ENCODE data around the gene RHOC. TPM values are rescaled to one million over a fixed set of nuclear protein-coding genes. Genes with fewer than 3 reads are reported as not detected.

Gene RHOC
- total RNA-seq, 1 experiment from 2014 or later: 121 TPM

GRCh38 chr1:112688781-112689193 is 18.1 kb downstream of the RHOC start:
- no peak overlapping the region for H3K4me3 ChIP-seq (ENCODE audit: insufficient read depth, low read depth, low read length)
- DNase-seq: peak; percentile 36
- H3K27me3 ChIP-seq (ENCODE audit: control insufficient read depth, insufficient read depth, low read length): no peaks in the 10 kb centered on the region
- peaks cover 4% of the 10 kb centered on the region for H3K36me3 ChIP-seq (replicated peaks; ENCODE audit: control insufficient read depth, insufficient read depth, low read length)

GRCh38 chr1:112687785-112688496 is 19.0 kb downstream of the RHOC start:
- H3K4me3 ChIP-seq (ENCODE audit: insufficient read depth, low read depth, low read length): no peak overlapping the region
- peak; percentile 14 for DNase-seq
- peaks cover 4% of the 10 kb centered on the region for H3K36me3 ChIP-seq (replicated peaks; ENCODE audit: control insufficient read depth, insufficient read depth, low read length)
- no peaks in the 10 kb centered on the region for H3K27me3 ChIP-seq (ENCODE audit: control insufficient read depth, insufficient read depth, low read length)

- Histone ChIP-seq H3K36me3 (replicated peaks; ENCODE audit: control insufficient read depth, insufficient read depth, low read length) (peaks cover under 1% of the 10 kb centered on the region), H3K27me3 (ENCODE audit: control insufficient read depth, insufficient read depth, low read length) (no peaks in the 10 kb centered on the region), H3K4me3 (ENCODE audit: insufficient read depth, low read depth, low read length) (no peak overlapping the region)
- DNase-seq: peak; percentile 12
These were observed 19.6 kb downstream of the RHOC start for GRCh38 chr1:112687361-112687760.

GRCh38 chr1:112686835-112687234 is 20.1 kb downstream of the RHOC start:
- DNase-seq: peak; percentile 43

GRCh38 chr1:112686417-112686816 is 20.5 kb downstream of the RHOC start:
- DNase-seq: no peak

More at GRCh38 chr1:112686835-112687234, 20.1 kb downstream of the RHOC start:
- Histone ChIP-seq H3K4me3 (ENCODE audit: insufficient read depth, low read depth, low read length) (no peak overlapping the region), H3K36me3 (replicated peaks; ENCODE audit: control insufficient read depth, insufficient read depth, low read length) (no peaks in the 10 kb centered on the region; the same call in 1 of the 2 replicates), H3K27me3 (ENCODE audit: control insufficient read depth, insufficient read depth, low read length) (no peaks in the 10 kb centered on the region)

GRCh38 chr1:112685913-112686312 is 21.0 kb downstream of the RHOC start:
- peak; percentile 15 for DNase-seq
- H3K4me3 ChIP-seq (ENCODE audit: insufficient read depth, low read depth, low read length): no peak overlapping the region
- H3K27me3 ChIP-seq (ENCODE audit: control insufficient read depth, insufficient read depth, low read length): no peaks in the 10 kb centered on the region
- H3K36me3 ChIP-seq (replicated peaks; ENCODE audit: control insufficient read depth, insufficient read depth, low read length): no peaks in the 10 kb centered on the region; the same call in 1 of the 2 replicates

More at GRCh38 chr1:112686417-112686816, 20.5 kb downstream of the RHOC start:
- Histone ChIP-seq H3K36me3 (replicated peaks; ENCODE audit: control insufficient read depth, insufficient read depth, low read length) (no peaks in the 10 kb centered on the region; the same call in 1 of the 2 replicates), H3K4me3 (ENCODE audit: insufficient read depth, low read depth, low read length) (no peak overlapping the region), H3K27me3 (ENCODE audit: control insufficient read depth, insufficient read depth, low read length) (no peaks in the 10 kb centered on the region)

- Histone ChIP-seq H3K36me3 (replicated peaks; ENCODE audit: control insufficient read depth, insufficient read depth, low read length) (no peaks in the 10 kb centered on the region), H3K4me3 (ENCODE audit: insufficient read depth, low read depth, low read length) (no peak overlapping the region), H3K27me3 (ENCODE audit: control insufficient read depth, insufficient read depth, low read length) (peaks cover 3% of the 10 kb centered on the region)
- DNase-seq: no peak
These were observed 28.3 kb downstream of the RHOC start for GRCh38 chr1:112678605-112679004.

GRCh38 chr1:112677501-112677900 is 29.4 kb downstream of the RHOC start:
- no peak for DNase-seq
- peaks cover 3% of the 10 kb centered on the region for H3K27me3 ChIP-seq (ENCODE audit: control insufficient read depth, insufficient read depth, low read length)
- no peaks in the 10 kb centered on the region for H3K36me3 ChIP-seq (replicated peaks; ENCODE audit: control insufficient read depth, insufficient read depth, low read length)
- H3K4me3 ChIP-seq (ENCODE audit: insufficient read depth, low read depth, low read length): no peak overlapping the region

- Histone ChIP-seq H3K36me3 (replicated peaks; ENCODE audit: control insufficient read depth, insufficient read depth, low read length) (no peaks in the 10 kb centered on the region), H3K4me3 (ENCODE audit: insufficient read depth, low read depth, low read length) (no peak overlapping the region), H3K27me3 (ENCODE audit: control insufficient read depth, insufficient read depth, low read length) (peaks cover 3% of the 10 kb centered on the region)
- no peak for DNase-seq
These were observed 30.4 kb downstream of the RHOC start for GRCh38 chr1:112676543-112676942.

- Histone ChIP-seq H3K4me3 (ENCODE audit: insufficient read depth, low read depth, low read length) (peak overlapping the region; percentile 82), H3K36me3 (replicated peaks; ENCODE audit: control insufficient read depth, insufficient read depth, low read length) (no peaks in the 10 kb centered on the region), H3K27me3 (ENCODE audit: control insufficient read depth, insufficient read depth, low read length) (peaks cover 3% of the 10 kb centered on the region)
- DNase-seq: no peak
These were observed 31.1 kb downstream of the RHOC start for GRCh38 chr1:112675728-112676381.

- peaks cover 3% of the 10 kb centered on the region for H3K27me3 ChIP-seq (ENCODE audit: control insufficient read depth, insufficient read depth, low read length)
- DNase-seq: peak; percentile 88
- no peaks in the 10 kb centered on the region; the same call in 1 of the 2 replicates for H3K36me3 ChIP-seq (replicated peaks; ENCODE audit: control insufficient read depth, insufficient read depth, low read length)
- H3K4me3 ChIP-seq (ENCODE audit: insufficient read depth, low read depth, low read length): peak overlapping the region; percentile 82
These were observed 31.8 kb downstream of the RHOC start for GRCh38 chr1:112674986-112675727.

GRCh38 chr1:112674440-112674985 is 32.4 kb downstream of the RHOC start, which contains the start of gene MOV10:
Gene MOV10, plus strand, starts transcription at chr1:112674659. Its CDS starts 254 bp downstream, at chr1:112674913.
- peaks cover 3% of the 10 kb centered on the region for H3K27me3 ChIP-seq (ENCODE audit: control insufficient read depth, insufficient read depth, low read length)
- H3K4me3 ChIP-seq (ENCODE audit: insufficient read depth, low read depth, low read length): peak within 1 kb of the TSS; percentile 82
- peaks cover 2% of the 10 kb centered on the region; the same call in 1 of the 2 replicates for H3K36me3 ChIP-seq (replicated peaks; ENCODE audit: control insufficient read depth, insufficient read depth, low read length)
- DNase-seq: peak; percentile 89

GRCh38 chr1:112673592-112674439 is 33.1 kb downstream of the RHOC start:
- DNase-seq: no peak
- H3K36me3 ChIP-seq (replicated peaks; ENCODE audit: control insufficient read depth, insufficient read depth, low read length): peaks cover 3% of the 10 kb centered on the region; the same call in 1 of the 2 replicates
- H3K27me3 ChIP-seq (ENCODE audit: control insufficient read depth, insufficient read depth, low read length): peaks cover 3% of the 10 kb centered on the region
- H3K4me3 ChIP-seq (ENCODE audit: insufficient read depth, low read depth, low read length): peak overlapping the region; percentile 82

Measured in H7 (cell line).